ENCODE measurements around the gene PTPN14. TPM values are rescaled to one million over a fixed set of nuclear protein-coding genes. Genes with fewer than 3 reads are reported as not detected.

PTPN14 gene
- total and polyA plus RNA-seq, 11 donors = 8.7 to 52.0 (median 33.5) TPM

DNA sequence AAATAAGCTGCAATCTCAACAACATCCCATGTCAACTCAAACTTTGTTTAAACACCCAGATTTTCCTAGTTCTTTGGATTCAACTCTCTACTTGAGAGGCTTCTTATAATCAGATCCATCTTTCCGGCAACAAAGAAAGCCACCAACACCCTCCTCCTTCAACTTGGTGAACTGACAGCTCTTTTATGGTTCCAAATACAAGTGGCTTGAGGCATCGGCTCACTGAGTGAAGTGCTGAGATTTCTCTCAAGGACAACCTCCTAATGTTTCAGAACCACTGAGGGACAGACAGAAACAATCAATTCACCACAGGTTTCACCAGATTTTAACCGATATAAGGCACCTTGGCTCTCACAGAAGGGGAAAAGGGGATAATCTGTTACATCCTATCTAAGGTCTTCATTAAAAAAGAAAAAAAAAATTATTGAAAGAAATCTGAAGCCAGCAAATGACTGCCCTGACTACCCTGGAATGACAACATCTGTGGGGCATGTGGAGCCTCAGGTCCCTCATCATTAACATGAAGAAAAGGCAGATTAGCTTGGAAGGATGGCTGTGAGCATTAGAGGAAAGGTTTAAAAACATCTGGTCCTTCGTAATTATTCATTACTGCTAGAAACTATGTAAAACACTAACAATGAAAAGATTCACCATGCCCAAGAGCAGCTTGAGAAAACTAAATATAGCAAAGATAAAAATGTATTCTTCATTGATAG is 50.9 kb downstream of the PTPN14 start:
- Histone ChIP-seq H3K27me3 (no peaks in the 10 kb centered on the region), H3K4me1 (peaks cover 0 to 46% (median 20%) of the 10 kb centered on the region in 12 donors), H3K27ac (no peak overlapping the region), H3K9me3 (no peaks in the 10 kb centered on the region), H3K36me3 (no peaks in the 10 kb centered on the region), H3K4me3 (no peak overlapping the region)
- intact Hi-C loops (cut with DNase I) = no loop called here
- WGBS, 4 donors = 78 to 86% (median 85%) methylated on average over 4 of the region's 4 CpGs
- DNase-seq (no peak), ATAC-seq (no peak)
- TF ChIP-seq, protein P1, sequence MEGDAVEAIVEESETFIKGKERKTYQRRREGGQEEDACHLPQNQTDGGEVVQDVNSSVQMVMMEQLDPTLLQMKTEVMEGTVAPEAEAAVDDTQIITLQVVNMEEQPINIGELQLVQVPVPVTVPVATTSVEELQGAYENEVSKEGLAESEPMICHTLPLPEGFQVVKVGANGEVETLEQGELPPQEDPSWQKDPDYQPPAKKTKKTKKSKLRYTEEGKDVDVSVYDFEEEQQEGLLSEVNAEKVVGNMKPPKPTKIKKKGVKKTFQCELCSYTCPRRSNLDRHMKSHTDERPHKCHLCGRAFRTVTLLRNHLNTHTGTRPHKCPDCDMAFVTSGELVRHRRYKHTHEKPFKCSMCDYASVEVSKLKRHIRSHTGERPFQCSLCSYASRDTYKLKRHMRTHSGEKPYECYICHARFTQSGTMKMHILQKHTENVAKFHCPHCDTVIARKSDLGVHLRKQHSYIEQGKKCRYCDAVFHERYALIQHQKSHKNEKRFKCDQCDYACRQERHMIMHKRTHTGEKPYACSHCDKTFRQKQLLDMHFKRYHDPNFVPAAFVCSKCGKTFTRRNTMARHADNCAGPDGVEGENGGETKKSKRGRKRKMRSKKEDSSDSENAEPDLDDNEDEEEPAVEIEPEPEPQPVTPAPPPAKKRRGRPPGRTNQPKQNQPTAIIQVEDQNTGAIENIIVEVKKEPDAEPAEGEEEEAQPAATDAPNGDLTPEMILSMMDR (IDR thresholded peaks at IDR 0.05) = no peak
- TF ChIP-seq POLR2A (IDR thresholded peaks at IDR 0.05) = no peak

DNA sequence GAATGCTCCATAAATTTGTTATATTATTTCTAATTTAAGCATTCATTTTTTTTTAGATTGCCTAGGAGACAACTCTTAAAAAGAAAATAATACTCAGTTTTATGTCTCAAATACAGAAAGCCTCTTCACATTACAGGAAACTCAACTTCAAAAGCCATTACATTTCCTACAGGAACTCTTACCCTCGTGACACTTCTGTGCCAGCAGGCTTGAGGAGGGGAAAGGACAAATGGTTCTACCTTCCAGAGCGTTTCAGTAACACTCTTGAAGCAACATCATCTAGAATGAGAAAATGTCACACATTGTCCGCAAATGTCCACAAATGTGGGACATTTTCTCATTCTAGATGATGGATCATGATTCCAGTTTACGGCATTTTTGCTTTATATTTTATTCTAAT is 51.7 kb downstream of the PTPN14 start:
- WGBS, 4 donors = 60 to 79% (median 70%) methylated on average over 4 of the region's 4 CpGs

DNA sequence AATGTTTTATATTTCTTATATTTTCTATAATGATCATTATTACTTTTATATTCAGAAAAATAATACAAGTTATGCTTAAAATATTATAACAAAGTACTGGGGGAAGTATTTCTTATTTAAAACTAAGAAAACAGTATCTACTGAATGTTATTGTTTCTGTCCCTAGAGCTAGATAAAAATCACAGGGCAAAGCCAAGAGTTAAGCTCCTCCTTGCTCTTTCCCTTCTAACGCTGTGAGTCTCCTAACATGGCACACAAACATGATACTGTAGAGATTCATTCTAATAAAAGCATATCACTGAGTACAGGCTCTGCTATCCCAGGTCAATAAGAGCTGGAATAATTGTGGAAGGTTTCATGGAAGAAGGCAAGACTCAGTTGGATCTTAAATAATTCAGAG is 53.4 kb downstream of the PTPN14 start:
- intact Hi-C loops (cut with DNase I) = loop anchor here in 2 of 10 donors (10.0 kb wide), 2 partner anchors 47 to 93 kb away; no protein-coding TSS in a partner anchor
- DNase-seq (no peak), ATAC-seq (no peak)
- H3K9me3 ChIP-seq = no peaks in the 10 kb centered on the region
- no peak overlapping the region for H3K4me3 ChIP-seq
- H3K27ac ChIP-seq = no peak overlapping the region
- H3K27me3 ChIP-seq = no peaks in the 10 kb centered on the region
- H3K4me1 ChIP-seq = peaks cover 5 to 52% (median 20%) of the 10 kb centered on the region in 12 donors
- TF ChIP-seq, protein P1 (IDR thresholded peaks at IDR 0.05) = no peak
- no peak for TF ChIP-seq POLR2A (IDR thresholded peaks at IDR 0.05)
- no peaks in the 10 kb centered on the region for H3K36me3 ChIP-seq
- WGBS, 4 donors = 5 to 18% (median 9%) methylated on average over 1 of the region's 1 CpG

More for the DNA sequence above, 51.7 kb downstream of the PTPN14 start:
- no peak for TF ChIP-seq POLR2A (IDR thresholded peaks at IDR 0.05)
- TF ChIP-seq, protein P1 (IDR thresholded peaks at IDR 0.05) = no peak
- no peaks in the 10 kb centered on the region for H3K9me3 ChIP-seq
- H3K4me3 ChIP-seq = no peak overlapping the region
- intact Hi-C loops (cut with DNase I) = loop anchor here in 2 of 10 donors (10.0 kb wide), 2 partner anchors 45 to 95 kb away; no protein-coding TSS in a partner anchor
- peaks cover 4 to 44% (median 20%) of the 10 kb centered on the region in 12 donors for H3K4me1 ChIP-seq
- no peaks in the 10 kb centered on the region for H3K36me3 ChIP-seq
- ATAC-seq (no peak), DNase-seq (no peak)
- no peaks in the 10 kb centered on the region for H3K27me3 ChIP-seq
- no peak overlapping the region for H3K27ac ChIP-seq

DNA sequence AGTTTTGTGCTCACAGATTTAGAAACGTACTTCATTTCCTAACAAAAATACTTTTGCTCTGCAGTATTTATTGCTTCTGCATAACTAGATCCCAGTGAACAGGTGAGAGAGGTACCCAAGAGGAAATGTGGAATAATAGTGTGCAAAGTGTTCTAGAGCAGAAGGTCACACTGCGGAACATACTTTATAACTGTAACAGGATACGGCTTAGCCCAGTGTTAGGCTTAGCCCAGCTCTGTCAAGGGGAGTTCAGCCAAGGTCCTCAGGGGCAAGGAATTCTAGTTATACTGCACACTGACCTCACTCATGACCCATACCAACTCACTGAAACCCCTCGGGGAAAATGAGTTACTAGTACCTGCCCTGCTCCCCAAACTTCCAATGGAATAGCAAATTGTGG is 55.3 kb downstream of the PTPN14 start:
- peaks cover 5 to 59% (median 23%) of the 10 kb centered on the region in 12 donors for H3K4me1 ChIP-seq
- 67 to 84% (median 77%) methylated on average over 4 of the region's 4 CpGs for WGBS, 4 donors
- intact Hi-C loops (cut with DNase I) = loop anchor here in 2 of 10 donors (10.0 kb wide), 2 partner anchors 49 to 91 kb away; no protein-coding TSS in a partner anchor

More for the DNA sequence above, 55.3 kb downstream of the PTPN14 start:
- no peaks in the 10 kb centered on the region for H3K27me3 ChIP-seq
- H3K9me3 ChIP-seq = no peaks in the 10 kb centered on the region
- H3K27ac ChIP-seq = no peak overlapping the region
- no peaks in the 10 kb centered on the region for H3K36me3 ChIP-seq
- TF ChIP-seq POLR2A (IDR thresholded peaks at IDR 0.05) = no peak
- TF ChIP-seq, protein P1 (IDR thresholded peaks at IDR 0.05) = no peak
- DNase-seq (no peak), ATAC-seq (peak in 3 of 4 donors; percentile 45 to 62 (median 48))
- no peak overlapping the region for H3K4me3 ChIP-seq
